Lower leg skin (tissue), 3 donors: Measurements from ENCODE around the gene UPK2.

ENCODE experiments used
- POLR2A ChIP-seq, 2 donors: fragments of 450-650 bp; IDR thresholded peaks; one replicate each; pipeline ENCODE4 v1.6.1; 2016 to 2017; ENCODE audit warnings: antibody characterized with exemption in 2 of 2, mild to moderate bottlenecking in 1 of 2, moderate library complexity in 1 of 2
- TF ChIP-seq, protein P1 (sequence below), 3 donors: fragments of 450-650 bp; IDR thresholded peaks; one replicate each; pipeline ENCODE4 v1.5.1; 2016; ENCODE audit warnings: antibody characterized with exemption in 3 of 3, mild to moderate bottlenecking in 3 of 3, moderate library complexity in 2 of 3

DNA sequence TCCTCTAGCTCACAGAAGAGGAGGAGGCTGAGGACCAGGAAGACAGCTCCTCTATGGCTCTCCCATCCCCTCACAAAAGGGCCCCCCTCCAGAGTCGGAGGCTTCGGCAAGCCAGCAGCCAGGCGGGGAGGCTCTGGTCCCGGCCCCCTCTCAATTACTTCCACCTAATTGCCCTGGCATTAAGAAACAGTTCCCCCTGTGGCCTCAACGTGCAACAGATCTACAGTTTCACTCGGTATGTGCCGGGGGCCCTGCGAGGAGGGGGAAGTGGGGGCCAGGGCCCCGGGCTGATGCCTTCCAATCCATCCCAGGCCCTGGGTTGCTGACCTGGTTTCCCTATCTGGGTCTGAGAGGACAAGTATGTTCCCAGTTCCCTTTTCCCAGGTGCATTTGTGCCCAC is 23.3 kb downstream of the UPK2 start:
- TF ChIP-seq, protein P1, sequence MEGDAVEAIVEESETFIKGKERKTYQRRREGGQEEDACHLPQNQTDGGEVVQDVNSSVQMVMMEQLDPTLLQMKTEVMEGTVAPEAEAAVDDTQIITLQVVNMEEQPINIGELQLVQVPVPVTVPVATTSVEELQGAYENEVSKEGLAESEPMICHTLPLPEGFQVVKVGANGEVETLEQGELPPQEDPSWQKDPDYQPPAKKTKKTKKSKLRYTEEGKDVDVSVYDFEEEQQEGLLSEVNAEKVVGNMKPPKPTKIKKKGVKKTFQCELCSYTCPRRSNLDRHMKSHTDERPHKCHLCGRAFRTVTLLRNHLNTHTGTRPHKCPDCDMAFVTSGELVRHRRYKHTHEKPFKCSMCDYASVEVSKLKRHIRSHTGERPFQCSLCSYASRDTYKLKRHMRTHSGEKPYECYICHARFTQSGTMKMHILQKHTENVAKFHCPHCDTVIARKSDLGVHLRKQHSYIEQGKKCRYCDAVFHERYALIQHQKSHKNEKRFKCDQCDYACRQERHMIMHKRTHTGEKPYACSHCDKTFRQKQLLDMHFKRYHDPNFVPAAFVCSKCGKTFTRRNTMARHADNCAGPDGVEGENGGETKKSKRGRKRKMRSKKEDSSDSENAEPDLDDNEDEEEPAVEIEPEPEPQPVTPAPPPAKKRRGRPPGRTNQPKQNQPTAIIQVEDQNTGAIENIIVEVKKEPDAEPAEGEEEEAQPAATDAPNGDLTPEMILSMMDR (IDR thresholded peaks at IDR 0.05), result no peak
- no peak for TF ChIP-seq POLR2A (IDR thresholded peaks at IDR 0.05)
